NCI-H187 treated with DMSO at 0.1 percent for 48 hours (cell line): ENCODE results near the gene CTNS.

ENCODE experiments used
- DNase-seq: peaks from one replicate; lab custom pipeline; 2025; lab: John Stamatoyannopoulos, UW

CTNS gene

DNA sequence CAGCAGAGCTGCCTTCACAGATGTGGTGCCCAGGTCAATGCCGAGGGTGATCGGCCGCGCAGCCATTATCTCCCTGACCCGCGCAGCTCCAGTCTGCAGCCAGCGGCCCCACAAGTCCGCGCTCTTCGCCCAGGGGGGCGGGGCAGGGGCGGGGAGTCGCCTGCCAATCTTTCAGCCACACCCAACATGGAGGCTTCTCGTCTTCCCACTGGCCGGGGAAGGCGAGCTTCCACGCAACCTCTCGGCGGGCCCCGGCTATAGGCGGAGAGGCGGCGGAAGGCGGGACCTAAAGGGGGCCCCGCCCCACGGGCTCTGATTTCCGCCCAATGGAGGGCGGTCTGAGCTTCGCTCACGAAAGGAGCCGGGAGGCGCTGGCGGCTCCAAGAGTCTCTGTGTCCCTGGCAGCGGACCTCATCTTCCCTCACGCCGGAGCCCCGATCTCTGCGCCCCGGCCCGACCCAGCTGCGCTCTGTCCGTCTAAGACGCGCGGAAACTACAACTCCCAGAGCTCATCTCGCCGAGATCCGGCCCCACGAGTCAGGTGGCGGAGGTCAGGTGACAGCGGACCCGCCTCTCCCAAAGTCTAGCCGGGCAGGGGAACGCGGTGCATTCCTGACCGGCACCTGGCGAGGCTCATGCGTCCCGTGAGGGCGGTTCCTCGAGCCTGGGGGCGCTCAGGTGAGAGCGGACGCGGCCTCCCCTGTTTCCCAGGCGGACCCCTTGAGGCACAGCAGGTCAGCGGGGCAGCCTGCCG lies at the start of gene CTNS, which contains the start of gene SHPK:
TSS of gene CTNS (plus strand) at position 607 of the 754 bp plus-strand sequence. CDS start 3,447 bp downstream, outside the sequence.
TSS of gene SHPK (minus strand) at position 97 of the 754 bp plus-strand sequence. CDS start at position 66, 31 bp downstream.
- peak; percentile 47 for DNase-seq

DNA sequence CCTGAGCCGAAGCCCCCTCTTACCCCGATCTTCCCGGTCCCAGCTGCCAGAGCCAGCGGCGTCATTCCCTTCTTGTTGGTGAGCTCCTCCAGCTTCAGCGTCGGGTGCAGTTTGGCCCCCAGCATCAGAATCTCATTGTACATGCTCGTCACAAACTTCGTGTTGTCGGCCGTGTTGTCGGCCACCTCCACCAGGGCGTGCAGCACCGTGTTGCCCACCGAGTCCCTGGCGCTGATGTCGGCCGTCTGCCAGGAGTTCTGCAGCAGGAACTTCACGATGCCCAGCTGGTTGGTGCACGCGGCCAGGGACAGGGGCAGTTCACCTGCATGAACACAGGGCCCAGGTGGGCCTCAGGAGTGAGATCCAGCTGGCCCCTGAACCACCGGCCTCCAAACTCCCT lies 46.8 kb upstream of the CTNS start:
- DNase-seq: no peak

DNA sequence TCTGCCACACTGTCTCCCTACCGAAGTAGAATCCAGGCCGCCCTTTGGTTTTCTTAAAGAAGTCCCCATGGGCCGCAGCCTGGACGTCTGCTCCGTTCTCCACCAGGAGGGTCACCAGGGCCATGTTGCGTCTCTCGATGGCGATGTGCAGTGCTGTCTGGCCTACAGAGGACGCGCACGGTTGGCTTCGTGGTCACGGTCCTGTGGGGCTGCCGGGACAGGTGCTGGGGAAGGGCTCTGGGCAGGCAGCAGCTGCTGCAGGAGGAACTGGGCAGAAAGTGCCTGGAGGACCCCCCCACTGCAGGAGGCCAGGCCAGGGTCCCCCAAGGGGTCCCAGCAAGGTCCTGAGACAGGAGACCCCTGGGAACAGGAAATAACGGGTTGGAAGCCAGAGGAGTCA lies 46.3 kb upstream of the CTNS start:
- DNase-seq: no peak

DNA sequence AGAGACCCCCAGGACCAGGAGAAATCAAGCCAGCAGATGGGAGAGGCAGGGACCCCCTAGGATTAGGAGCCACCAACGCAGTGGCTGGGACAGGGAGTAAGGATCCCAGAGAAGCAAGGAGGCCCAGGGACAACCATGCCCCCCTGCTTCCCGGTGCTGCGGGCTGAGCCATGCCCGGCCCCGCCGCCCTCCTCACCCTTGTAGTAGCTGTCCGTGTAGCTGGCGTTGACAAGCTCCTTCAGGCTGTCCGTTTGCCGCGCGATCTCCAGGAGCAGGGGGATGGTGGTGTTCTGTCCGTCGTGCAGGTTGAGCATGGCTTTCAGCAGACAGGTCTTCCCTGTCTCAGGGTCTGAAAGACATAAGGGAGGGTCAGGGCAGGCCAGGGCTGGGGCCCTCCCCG lies 45.8 kb upstream of the CTNS start:
- DNase-seq: no peak

DNA sequence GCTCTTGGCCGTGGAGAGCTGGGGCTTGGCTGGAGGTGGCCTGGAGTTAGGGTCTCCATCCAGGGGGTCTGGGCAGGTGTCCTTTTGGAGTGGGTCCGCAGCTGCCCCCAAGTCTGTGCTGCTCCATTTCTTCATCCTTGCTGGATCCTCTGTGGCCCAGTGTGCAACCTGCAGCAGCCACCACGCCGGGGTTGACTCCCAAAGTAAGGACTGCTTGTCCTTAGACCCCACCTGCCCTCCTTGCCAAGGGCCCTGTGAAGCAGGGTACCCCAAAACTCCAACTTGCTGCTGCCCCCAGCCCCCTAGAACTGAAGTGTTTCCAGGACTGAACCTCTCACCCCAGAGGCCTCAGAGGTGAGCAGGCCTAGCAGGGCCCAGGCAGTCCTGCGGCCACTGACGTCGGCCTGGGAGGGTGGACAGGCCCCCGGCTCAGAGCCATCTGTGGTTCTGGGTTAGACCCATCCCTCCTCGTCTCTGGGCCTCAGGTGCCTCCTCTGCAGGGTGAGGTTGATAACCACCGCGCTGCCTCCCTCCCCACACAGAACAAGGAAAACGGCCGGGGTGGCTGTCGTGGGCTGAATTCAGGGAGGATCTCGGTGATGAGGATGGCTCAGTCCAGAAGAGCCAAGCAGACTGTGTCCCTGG lies 44.2 kb upstream of the CTNS start:
- DNase-seq: no peak

DNA sequence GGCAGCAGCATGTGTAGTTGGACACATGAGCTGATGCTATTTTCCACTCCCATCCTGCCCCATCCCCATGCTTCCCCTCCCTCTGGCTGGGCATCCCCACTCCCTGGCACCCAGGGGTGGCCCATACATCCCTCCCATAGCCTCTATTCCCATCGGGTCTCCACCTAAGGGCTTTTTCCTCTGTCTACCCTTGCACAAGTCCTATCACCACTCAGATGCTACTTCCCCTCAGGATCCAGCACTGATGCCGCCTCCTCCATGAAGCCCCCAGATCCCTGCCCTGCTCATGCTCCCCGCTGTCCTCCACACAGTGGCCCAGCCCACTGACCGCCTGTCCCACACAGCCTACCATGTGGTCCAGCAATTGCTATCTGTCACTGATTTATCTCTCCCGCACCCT lies 43.2 kb upstream of the CTNS start:
- no peak for DNase-seq

DNA sequence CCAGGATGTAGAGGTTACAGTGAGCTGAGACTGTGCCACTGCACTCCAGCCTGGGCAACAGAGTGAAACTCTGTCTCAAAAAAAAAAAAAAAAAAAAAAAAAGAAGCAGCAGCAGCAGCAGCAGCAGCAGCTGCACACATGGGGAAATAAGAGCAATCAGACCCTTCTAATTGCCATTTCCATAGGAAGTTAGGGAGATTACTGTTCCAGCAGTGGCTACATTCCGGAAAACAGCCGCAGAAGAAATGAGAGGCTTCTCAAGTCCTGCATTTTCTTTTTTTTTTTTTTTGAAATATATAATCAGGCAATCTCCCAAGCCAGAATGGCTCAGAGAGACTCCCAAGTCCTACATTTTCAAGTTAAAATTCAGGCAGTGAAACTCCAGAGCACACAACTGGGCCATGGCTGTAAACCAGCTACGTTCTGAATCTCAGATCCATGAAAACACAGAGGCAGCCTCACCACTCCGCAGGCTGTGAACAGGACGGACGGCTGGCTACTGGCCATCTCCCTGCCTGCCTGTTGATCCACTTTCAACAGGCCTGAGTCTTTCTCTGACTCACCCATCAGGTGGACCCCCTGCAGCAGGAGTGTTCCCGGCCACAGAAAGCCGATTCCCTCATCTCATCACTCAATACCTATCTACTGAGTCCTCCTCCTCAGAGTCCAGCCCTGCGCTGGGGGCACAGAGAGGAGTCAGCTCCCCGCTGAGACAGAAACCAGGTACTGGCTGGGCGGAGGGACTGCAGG lies 42.3 kb upstream of the CTNS start:
- no peak for DNase-seq

DNA sequence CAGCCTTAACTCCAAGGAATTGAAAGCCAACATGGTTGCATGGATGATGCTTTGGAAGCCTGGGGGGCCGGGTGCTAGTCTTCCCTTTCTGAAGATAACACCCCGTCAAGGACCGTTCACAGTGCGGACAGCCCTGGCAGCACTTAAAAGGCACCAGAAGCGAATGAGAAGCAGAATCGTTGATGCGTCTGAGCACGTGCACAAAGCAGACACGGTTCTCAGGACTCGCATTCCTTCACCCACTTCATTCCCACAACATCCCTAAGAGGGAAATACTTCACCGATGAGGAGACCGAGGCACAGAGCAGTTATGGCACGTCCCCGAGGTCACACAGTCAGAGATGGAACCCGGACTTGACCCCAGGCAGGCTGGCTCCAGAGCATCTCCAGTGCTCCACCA lies 41.6 kb upstream of the CTNS start:
- DNase-seq: no peak

DNA sequence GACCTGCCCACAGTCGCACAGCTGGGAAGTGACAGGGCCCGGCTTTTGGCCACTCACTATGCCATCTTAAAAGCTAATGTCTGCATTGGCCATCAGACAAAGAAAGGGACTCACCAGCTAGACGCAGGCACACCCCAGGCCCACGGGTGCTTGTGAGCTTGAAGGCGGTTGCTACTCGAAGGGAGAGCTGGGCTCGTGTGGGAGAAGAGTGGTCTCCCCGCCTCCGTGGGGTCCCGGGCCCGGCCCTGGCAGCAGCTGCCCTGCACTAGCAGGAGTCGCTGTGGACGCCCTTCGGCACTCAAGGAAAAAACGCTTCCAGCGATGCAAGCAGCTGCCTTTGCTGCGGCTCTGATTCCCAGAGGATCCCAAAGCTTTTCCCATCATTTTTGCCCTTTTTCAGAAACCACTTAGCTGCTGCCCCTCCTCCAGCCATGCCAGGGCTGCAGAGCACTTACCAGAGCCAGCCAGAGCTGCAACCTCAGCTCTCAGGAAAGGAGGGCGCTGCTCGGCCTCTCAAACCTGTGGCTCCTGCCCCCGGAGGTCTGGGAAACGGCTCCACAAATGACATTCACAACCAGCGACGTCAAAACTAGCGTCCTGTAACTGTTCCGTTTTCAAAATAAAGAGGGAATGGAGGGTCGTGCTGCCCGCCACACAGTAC lies 39.6 kb upstream of the CTNS start:
- DNase-seq: no peak

DNA sequence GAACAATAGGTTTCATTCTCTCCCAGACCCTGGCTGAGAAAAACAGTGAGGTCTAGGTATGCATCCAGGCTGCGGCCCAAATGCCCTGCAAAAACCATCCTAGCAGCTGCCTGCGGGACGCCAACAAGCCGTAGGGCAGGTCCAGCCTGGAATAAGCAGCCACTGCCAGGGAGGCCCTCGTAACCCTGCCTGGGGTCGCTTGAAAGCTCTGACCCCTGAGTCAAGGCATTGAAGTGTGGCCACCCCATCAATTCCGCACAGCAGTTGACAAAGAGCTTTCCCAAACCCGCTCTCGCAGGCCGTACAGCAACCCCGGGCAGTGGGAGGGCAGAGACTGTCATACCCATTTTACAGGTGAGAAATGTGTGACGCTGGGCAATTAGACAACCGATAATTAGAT lies 38.5 kb upstream of the CTNS start:
- no peak for DNase-seq

DNA sequence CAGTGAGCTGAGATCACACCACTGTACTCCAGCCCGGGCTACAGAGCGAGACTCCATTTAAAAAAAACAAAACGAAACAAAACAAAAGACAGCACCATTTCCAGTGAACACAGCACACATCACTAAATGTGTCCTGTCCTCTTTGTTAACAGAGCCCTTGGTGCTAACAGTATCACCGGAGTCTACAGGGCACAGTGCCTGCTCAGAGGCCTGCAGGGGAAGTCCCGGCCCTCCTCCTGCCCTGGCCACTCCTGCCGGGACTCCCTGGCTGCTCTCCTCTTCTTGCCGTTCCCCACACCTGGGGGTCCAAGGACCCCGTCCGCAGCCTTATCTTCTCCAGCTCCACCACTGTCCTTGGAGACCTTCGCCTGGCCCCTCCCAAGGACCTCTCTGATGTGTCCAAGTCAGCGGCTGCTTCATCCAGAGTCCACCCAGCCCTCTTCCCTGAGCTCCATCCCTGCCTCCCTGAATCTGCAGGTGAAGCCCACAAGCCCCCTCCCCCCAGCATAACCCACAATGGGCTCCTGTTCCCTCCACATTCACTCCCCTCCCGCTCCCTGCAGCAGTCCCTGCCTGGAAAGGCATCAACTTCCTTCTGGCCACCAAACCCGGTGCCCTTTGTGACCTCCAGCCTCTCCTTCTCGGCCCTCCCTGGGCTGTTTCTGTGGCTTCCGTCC lies 35.9 kb upstream of the CTNS start:
- no peak for DNase-seq

DNA sequence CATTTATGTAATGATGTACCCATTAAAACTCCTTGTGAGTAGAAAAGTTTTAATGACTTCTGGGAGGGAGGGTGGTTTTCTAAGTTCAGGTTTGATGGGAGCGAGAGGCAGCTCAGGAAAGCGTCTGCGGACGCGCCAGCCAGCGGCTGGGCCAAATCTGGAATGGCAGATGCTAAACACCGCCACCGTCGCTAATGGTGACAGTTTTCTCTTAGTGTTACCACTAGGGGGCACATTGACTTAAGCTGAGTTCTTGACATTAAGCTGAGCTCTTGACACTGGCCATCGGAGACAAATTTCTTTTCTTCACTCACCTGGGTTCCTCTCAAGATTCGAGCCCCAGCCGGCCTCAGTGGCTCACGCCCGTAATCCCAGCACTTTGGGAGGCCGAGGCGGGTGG lies 34.1 kb upstream of the CTNS start:
- DNase-seq: peak; percentile 34

DNA sequence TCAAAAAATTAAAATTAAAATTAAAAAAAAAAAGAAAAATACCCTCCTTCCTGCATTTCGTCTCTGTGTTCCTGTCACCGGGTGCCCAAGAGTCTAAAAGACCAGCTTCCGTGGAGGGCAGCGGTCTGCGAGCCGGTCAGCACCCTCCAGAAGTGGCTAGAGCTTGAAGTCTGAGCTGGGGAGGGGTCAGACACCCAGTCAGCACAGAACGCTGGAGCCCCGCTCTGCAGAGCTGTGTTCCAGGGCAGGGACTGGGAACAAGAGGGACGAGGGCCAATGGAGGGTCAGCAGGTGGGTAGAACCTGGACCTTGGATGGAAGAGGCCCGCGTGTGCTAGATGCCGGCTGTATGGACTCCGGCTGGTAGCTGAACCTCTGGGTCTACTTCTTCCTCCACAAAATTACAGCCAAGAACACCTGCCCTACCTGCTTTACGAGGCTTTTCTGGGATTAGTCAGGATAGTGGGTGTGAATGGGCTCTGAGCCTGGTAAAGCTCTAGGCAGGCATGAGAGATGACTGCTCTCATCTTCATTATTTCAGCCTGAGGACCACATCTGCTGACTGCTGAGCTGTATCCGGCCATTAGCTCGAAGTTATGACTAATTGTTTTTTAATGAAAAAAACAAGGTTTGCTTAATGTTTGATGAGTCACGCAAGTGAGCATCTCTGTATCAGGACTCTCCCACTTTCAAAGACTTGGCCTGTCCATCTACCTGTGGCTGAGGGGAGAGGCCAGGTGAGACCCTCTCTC lies 33.3 kb upstream of the CTNS start:
- DNase-seq: no peak

DNA sequence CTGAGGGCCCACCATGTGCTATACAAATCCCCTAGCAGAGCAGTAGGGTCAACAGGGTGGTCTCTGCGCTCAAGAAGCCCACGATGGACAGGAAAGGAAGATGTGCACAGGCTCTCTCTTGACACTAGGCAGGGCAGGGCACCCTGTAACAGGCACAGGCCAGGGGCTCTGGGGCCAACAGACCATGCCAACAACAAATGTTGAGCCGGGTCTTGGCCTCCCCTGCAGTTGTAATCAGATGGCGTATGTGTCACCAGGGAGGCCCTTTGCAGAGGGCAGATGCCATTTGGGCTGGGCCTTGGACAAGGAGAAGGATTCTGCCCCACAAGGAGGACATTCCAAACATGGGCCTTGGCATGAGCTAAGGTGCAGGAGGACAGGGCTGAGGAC lies 32.7 kb upstream of the CTNS start:
- DNase-seq: no peak

DNA sequence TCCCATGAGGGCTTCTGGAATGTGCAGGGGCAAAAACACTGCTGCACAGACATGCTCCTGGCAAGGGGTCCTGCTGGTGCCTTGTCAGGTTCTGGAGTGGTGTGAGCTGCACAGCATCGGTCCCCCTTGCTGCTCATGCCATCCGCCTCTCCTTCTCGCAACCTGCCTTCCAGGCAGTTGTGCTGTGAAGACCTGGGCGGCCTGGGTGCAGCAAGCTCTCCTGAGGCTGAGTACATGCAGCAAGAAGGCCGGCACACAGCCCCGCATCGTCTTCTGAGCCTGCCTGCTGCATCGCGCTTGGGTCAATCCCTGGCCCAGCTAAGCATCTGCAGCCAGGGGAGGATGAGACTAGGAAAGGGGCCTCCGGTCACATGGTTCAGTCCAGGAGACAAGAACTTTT lies 26.9 kb upstream of the CTNS start:
- DNase-seq: no peak

DNA sequence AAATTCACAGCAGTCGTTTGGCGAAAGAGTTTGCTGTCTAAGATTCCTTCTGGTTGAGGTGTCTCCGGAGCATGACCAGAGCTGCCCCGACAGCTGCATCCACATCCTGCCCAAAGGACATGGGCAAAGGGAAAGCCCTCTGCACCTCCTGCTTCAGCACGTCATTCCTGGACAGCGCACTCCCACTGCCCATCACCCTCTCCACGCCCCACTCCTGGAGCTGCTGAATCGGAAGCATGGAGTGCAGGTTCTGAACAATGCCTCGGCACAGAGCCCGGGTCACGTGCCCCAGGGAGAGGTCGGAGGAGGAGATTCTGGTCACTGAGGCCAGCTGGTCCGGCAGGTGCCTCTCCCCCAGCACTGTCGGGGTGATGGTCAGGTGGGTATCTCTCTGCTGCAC lies 26.0 kb upstream of the CTNS start:
- DNase-seq: no peak

DNA sequence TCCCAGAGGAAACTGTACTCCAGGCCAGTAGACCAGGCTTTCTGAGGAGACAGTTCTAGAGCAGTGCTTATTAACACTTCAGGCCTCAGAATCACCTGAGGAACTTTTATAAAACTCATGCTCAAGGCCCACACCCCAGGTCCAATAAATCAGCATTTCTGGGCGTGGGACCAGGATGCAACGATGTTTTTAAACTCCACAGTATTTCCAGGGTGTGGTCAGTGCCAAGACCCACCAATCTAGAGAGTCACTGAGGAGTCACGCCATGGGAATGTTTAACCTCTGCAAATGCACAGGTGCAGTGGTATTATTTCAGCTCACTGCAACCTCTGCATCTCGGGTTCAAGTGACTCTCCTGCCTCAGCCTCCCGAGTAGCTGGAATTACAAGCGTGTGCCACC lies 23.4 kb upstream of the CTNS start:
- DNase-seq: no peak

DNA sequence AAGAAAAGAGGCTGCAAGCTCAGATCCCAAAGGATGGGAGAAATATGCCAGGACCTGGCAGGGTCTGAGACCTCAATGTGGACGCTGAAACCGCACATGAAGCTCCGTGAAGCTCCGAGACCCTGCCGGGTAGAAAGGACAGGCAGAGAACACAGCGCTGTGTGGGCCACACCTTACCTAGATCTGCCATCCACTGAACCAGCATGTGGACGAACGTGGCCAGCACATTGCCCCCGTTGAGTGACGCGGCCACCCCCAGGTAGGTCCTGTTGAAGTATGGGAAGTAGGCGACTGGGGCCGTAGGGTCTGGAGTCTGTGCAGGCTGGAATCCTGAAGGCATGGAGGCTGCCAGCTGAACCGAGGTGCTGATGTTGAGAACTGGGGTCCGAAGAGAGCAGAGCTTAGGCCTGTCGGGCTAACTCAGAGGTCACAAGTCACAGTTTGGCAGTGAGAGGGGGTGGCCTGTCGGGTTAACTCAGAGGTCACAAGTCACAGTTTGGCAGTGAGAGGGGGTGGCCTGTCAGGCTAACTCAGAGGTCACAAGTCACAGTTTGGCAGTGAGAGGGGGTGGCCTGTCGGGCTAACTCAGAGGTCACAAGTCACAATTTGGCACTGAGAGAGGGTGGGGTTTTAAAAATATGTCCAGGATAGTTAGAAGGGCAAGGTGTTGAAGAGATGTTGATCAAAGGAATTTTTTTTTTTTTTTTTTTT lies 21.2 kb upstream of the CTNS start:
- DNase-seq: no peak

DNA sequence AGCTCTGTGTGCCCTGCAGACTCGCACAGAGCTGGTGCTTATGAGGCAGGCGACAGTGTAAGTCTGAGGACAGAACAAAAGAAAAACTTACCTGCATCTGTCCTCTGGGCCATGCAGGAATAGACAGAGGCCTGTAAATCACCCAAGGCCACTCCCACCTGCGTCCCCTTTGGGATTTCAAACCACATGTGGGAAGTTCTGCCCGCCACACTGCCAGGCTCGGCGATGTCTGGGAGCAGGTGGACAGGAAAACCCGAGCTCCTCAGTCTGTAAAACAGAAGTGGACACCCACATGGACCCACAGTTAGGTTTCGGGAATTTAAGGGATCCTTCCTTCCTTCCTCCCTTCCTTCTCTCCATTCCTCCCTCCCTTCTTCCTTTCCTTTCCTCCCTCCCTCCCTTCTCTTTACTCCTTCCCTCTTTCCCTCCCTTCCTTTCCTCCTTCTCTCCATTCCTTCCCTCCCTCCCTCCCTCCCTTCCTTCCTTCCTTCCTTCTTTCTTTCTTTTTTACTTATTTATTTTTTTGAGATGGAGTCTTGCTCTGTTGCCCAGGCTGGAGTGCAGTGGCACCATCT lies 15.3 kb upstream of the CTNS start:
- no peak for DNase-seq

DNA sequence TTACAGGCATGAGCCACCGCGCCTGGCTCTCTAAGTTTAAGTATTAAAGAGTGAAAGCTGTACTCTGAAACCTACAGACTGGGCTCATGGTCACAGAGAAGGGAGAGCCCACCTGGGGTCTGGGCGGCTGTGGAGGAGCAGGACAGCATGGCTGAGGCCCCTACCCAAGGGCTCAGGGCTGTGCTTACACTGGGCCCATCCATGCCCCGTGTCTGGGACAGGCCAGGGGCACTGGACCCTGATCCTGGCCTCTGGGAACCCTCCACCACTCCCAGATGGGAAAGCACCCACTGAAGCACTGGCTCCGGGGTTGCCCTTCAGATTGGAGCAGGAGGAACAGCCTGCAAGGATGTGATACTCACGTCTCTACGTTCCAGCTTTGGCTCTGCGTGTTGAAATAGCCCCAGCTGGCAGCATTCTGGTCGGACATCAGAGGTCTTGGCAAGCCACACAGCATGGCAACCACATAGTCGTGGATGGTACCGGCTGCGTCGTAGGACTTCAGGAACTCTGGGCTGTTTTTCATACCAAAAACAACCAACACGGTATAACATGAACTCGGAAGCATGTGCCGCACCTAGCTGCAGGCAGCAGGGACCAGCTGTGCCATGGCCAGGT lies 13.5 kb upstream of the CTNS start:
- DNase-seq: no peak
